GM21515 (cell line): Measurements from ENCODE around the gene RBMY1F.
"Not testable (repeated sequence)": the region's sequence is repeated elsewhere in the genome, so short reads cannot be mapped to it uniquely, and the experiment has no call there.

Experiments
- ATAC-seq: cut with Tn5 transposase; IDR thresholded peaks from one replicate; pipeline ENCODE4 v1.9.1; 2021; ENCODE audit not compliant: unreplicated experiment

The RBMY1F gene

GRCh38 chrY:22182823-22183222 lies at the start of gene RBMY1F:
Gene RBMY1F (minus strand): TSS chrY:22182923. CDS start chrY:22180969, 1,954 bp downstream.
- not testable (repeated sequence) for ATAC-seq

GRCh38 chrY:22151144-22151543 lies 31.6 kb downstream of the RBMY1F start:
- ATAC-seq, result not testable (repeated sequence)

- ATAC-seq, result not testable (repeated sequence)
Observed at GRCh38 chrY:22141011-22141695, 41.6 kb downstream of the RBMY1F start.

GRCh38 chrY:22134719-22135118 lies 48.0 kb downstream of the RBMY1F start:
- ATAC-seq, result not testable (repeated sequence)

GRCh38 chrY:22130494-22130893 lies 52.2 kb downstream of the RBMY1F start:
- not testable (repeated sequence) for ATAC-seq
